A549 treated with Hydrocortisone at 1 μM for 4 hours (cell line): ENCODE measurements around the gene OAF. TPM values are rescaled to one million over a fixed set of nuclear protein-coding genes. Genes with fewer than 3 reads are reported as not detected.

Source experiments
- total RNA-seq: library from RNA; stranded (reverse); fragments of 200-300 nt; extraction: Qiagen RNA extraction; gene quantifications from 5 replicates; pipeline ENCODE4 v1.2.3, GENCODE V29; 2022

OAF gene
- 7.5 to 11.0 TPM (median 10.5 TPM) in 5 replicates for total RNA-seq

GRCh38 chr11:120210626-120211521 is at the start of gene OAF:
Gene OAF (plus strand): TSS chr11:120211032. CDS start chr11:120211280, 248 bp downstream.

GRCh38 chr11:120239713-120240640 is 29.1 kb downstream of the OAF start, which contains the start of gene POU2F3:
Gene POU2F3 (plus strand): TSS chr11:120240140. CDS start chr11:120240344, 204 bp downstream.

Other genes with a start within 250 kb of the OAF start
- gene TRIM29, start 72.9 kb upstream of the OAF start, total RNA-seq: 24.4 to 26.6 TPM (median 25.6 TPM) in 5 replicates
- gene POU2F3, start 29.1 kb downstream of the OAF start, total RNA-seq: not detected in 5 replicates
- 5.3 to 8.1 TPM (median 7.3 TPM) in 5 replicates for gene TLCD5, start 114.3 kb downstream of the OAF start, total RNA-seq
- 11.1 to 19.5 TPM (median 14.2 TPM) in 5 replicates for gene ARHGEF12, start 125.4 kb downstream of the OAF start, total RNA-seq